ENCODE results near the gene RCE1. TPM values are rescaled to one million over a fixed set of nuclear protein-coding genes. Genes with fewer than 3 reads are reported as not detected.
A peak's percentile ranks its signal among the peaks of the same experiment; 100 is the strongest.

Gene RCE1
- polyA plus RNA-seq, 1 experiment = 20.1 TPM

GRCh38 chr11:66840317-66841091 is 2.7 kb upstream of the RCE1 start:
- no peak for DNase-seq (ENCODE audit: low read depth)
- no peak overlapping the region for H3K4me3 ChIP-seq (ENCODE audit: low read depth, low read length)
- H3K36me3 ChIP-seq (ENCODE audit: control insufficient read depth, insufficient read depth, low read length) = peaks cover 7% of the 10 kb centered on the region
- CTCF ChIA-PET = interaction anchor here (0.5 to 4.0 kb wide), 3 partner anchors 14 to 143 kb away, joined by 3 to 25 read pairs (median 3); partner anchors contain the start of gene C11orf86
- no peak for TF ChIP-seq CTCF (IDR thresholded peaks at IDR 0.05; ENCODE audit: insufficient read depth, low read depth, low read length)
- POLR2A ChIA-PET = no interaction called here
- no peaks in the 10 kb centered on the region for H3K27me3 ChIP-seq (ENCODE audit: control insufficient read depth, insufficient read depth, low read length)

- Histone ChIP-seq H3K4me3 (ENCODE audit: low read depth, low read length) (peak overlapping the region; percentile 90), H3K27me3 (ENCODE audit: control insufficient read depth, insufficient read depth, low read length) (no peaks in the 10 kb centered on the region), H3K36me3 (ENCODE audit: control insufficient read depth, insufficient read depth, low read length) (peaks cover 13% of the 10 kb centered on the region)
- DNase-seq (ENCODE audit: low read depth) = no peak
- CTCF ChIA-PET = interaction anchor here (1.1 to 4.0 kb wide), 3 partner anchors 8 to 138 kb away, joined by 4 to 25 read pairs (median 4); partner anchors contain the start of gene C11orf86
- TF ChIP-seq CTCF (IDR thresholded peaks at IDR 0.05; ENCODE audit: insufficient read depth, low read depth, low read length) = no peak
- POLR2A ChIA-PET = interaction anchor here (1.6 kb wide), 1 partner anchor 130 kb away, joined by 7 read pairs; no protein-coding TSS in a partner anchor
Measured at GRCh38 chr11:66841861-66842260, 1.4 kb upstream of the RCE1 start.

GRCh38 chr11:66842501-66842895 is 743 bp upstream of the RCE1 start:
- peak overlapping the region; percentile 90 for H3K4me3 ChIP-seq (ENCODE audit: low read depth, low read length)
- TF ChIP-seq CTCF (IDR thresholded peaks at IDR 0.05; ENCODE audit: insufficient read depth, low read depth, low read length) = no peak
- peaks cover 16% of the 10 kb centered on the region for H3K36me3 ChIP-seq (ENCODE audit: control insufficient read depth, insufficient read depth, low read length)
- H3K27me3 ChIP-seq (ENCODE audit: control insufficient read depth, insufficient read depth, low read length) = no peaks in the 10 kb centered on the region
- DNase-seq (ENCODE audit: low read depth) = no peak
- CTCF ChIA-PET = interaction anchor here (0.8 to 4.0 kb wide), 5 partner anchors 8 to 138 kb away, joined by 3 to 25 read pairs (median 4); partner anchors contain the start of gene C11orf86
- POLR2A ChIA-PET = interaction anchor here (1.6 kb wide), 1 partner anchor 129 kb away, joined by 7 read pairs; no protein-coding TSS in a partner anchor

- ChIA-PET POLR2A (interaction anchor here (0.7 kb wide), 1 partner anchor 12 kb away, joined by 7 read pairs; no protein-coding TSS in a partner anchor), CTCF (interaction anchor here (0.8 to 4.0 kb wide), 6 partner anchors 8 to 177 kb away, joined by 3 to 25 read pairs (median 6); partner anchors contain the start of gene C11orf86)
- H3K27me3 ChIP-seq (ENCODE audit: control insufficient read depth, insufficient read depth, low read length) = no peaks in the 10 kb centered on the region
- TF ChIP-seq CTCF (IDR thresholded peaks at IDR 0.05; ENCODE audit: insufficient read depth, low read depth, low read length) = no peak
- peaks cover 22% of the 10 kb centered on the region for H3K36me3 ChIP-seq (ENCODE audit: control insufficient read depth, insufficient read depth, low read length)
- no peak for DNase-seq (ENCODE audit: low read depth)
- H3K4me3 ChIP-seq (ENCODE audit: low read depth, low read length) = peak overlapping the region; percentile 90
Measured at GRCh38 chr11:66843776-66844495, 695 bp downstream of the RCE1 start.

Measured in BJ (cell line).